K562 (cell line): ENCODE measurements around the gene NHLH1. TPM values are rescaled to one million over a fixed set of nuclear protein-coding genes. Genes with fewer than 3 reads are reported as not detected.

Source experiments
- ATAC-seq: fragments of 200-7000 bp; cut with Tn5 transposase; 3 replicates; pipeline ENCODE4 v1.9.1; 2020; ENCODE audit warnings: moderate library complexity
- BruUV-seq: library from RNA; stranded (reverse); fragments of 400-500 nt; replicated peaks from 2 replicates; lab custom pipeline; 2021; lab: Mats Ljungman, UMichigan
- CTCF ChIA-PET: fragments of 300-600 bp; formaldehyde crosslinking; extraction: SDS; loops from one replicate; lab custom pipeline; 2021; ENCODE audit warnings: low intra/inter-chr PET ratio; lab: Yijun Ruan, JAX
- POLR2A ChIA-PET: fragments of 300-600, 350-650 bp; sonication (Branson Sonifier 250); formaldehyde crosslinking; extraction: SDS; loops from one replicate; lab custom pipeline; 2021; ENCODE audit warnings: antibody characterized with exemption, inconsistent platforms; lab: Yijun Ruan, JAX
- DNase-seq, 4 experiments: peaks; one replicate each; pipeline versions ENCODE4 v3.0.0 to v3.0.0-alpha.2; 2011 to 2018; ENCODE audit warnings: low spot score in 3 of 4, mixed read lengths in 3 of 4; ENCODE audit errors: extremely low read depth in 1 of 4
- FAIRE-seq: peaks from 2 replicates; lab custom pipeline; 2011; peaks lifted over from hg19 to GRCh38; lab: Jason Lieb, UNC
- H2AFZ ChIP-seq: 2 replicates; pipeline ENCODE4 v1.6.0; 2011; ENCODE audit warnings: low read depth, low read length, control low read depth, inconsistent platforms
- H3K27ac ChIP-seq: fragments of 200-600 bp; 3 replicates; pipeline ENCODE4 v1.8.0; 2011; ENCODE audit warnings: low read depth, mild to moderate bottlenecking, control low read depth, inconsistent platforms, low read length, moderate library complexity, mixed read lengths; ENCODE audit errors: extremely low read depth
- H3K27me3 ChIP-seq, 2 experiments: fragments of 300-600 bp in 1 of 2; 2 replicates in 1 of 2; 3 replicates in 1 of 2; pipeline versions ENCODE4 v1.6.0 to v1.8.0; 2011; ENCODE audit warnings: inconsistent platforms in 2 of 2, low read length in 2 of 2, mild to moderate bottlenecking in 1 of 2, mixed read lengths in 1 of 2, moderate library complexity in 1 of 2; ENCODE audit not compliant: control insufficient read depth in 2 of 2, insufficient read depth in 2 of 2
- H3K36me3 ChIP-seq: fragments of 300-600 bp; 3 replicates; pipeline ENCODE4 v1.8.0; 2011; ENCODE audit warnings: mild to moderate bottlenecking, low read length, inconsistent platforms; ENCODE audit not compliant: control insufficient read depth, insufficient read depth
- H3K4me1 ChIP-seq, 2 experiments: fragments of 200-600 bp in 1 of 2; replicated peaks in 1 of 2; 2 replicates in 1 of 2; 3 replicates in 1 of 2; pipeline versions ENCODE4 v1.5.1 to v1.8.0; 2011; ENCODE audit warnings: inconsistent platforms in 2 of 2, low read length in 2 of 2, mild to moderate bottlenecking in 1 of 2, mixed read lengths in 1 of 2, moderate library complexity in 1 of 2; ENCODE audit not compliant: control insufficient read depth in 2 of 2, insufficient read depth in 2 of 2
- H3K4me2 ChIP-seq: 2 replicates; pipeline ENCODE4 v1.6.1; 2011; ENCODE audit warnings: low read length, control low read depth, inconsistent platforms, mixed read lengths; ENCODE audit not compliant: insufficient read depth
- H3K4me3 ChIP-seq: fragments of 200-600 bp; sonication (generic), shearing (Covaris generic); 2 replicates; pipeline ENCODE4 v1.5.1; 2016; ENCODE audit warnings: control low read depth, inconsistent platforms
- H3K79me2 ChIP-seq: fragments of 200-600 bp; 3 replicates; pipeline ENCODE4 v1.8.0; 2011; ENCODE audit warnings: low read length, inconsistent platforms; ENCODE audit not compliant: control insufficient read depth, insufficient read depth
- H3K9ac ChIP-seq, 2 experiments: 2 replicates each; pipeline versions ENCODE4 v1.6.0 to v1.6.1; 2011; ENCODE audit warnings: low read depth in 2 of 2, low read length in 2 of 2, control low read depth in 1 of 2, inconsistent platforms in 1 of 2, mild to moderate bottlenecking in 1 of 2, mixed read lengths in 1 of 2; ENCODE audit not compliant: insufficient read depth in 1 of 2
- H3K9me1 ChIP-seq: one replicate; pipeline ENCODE4 v1.6.0; 2011; ENCODE audit warnings: inconsistent platforms, mild to moderate bottlenecking, low read length, moderate library complexity; ENCODE audit not compliant: control insufficient read depth, insufficient read depth
- H3K9me3 ChIP-seq: replicated peaks from 2 replicates; pipeline ENCODE4 v1.5.1; 2011; ENCODE audit warnings: low read depth, low read length, inconsistent platforms; ENCODE audit not compliant: control insufficient read depth, insufficient read depth
- H4K20me1 ChIP-seq: replicated peaks from 2 replicates; pipeline ENCODE4 v1.6.1; 2011; ENCODE audit warnings: low read length, inconsistent platforms, mixed read lengths; ENCODE audit not compliant: control insufficient read depth, insufficient read depth
- BACH1 ChIP-seq: fragments of 200-800 bp; sonication (Bioruptor generic); IDR thresholded peaks from 2 replicates; pipeline ENCODE4 v1.6.1; 2016; ENCODE audit warnings: missing genetic modification characterization, missing compliant biosample characterization
- CTBP1 ChIP-seq: fragments of 450-650 bp; IDR thresholded peaks from 2 replicates; pipeline ENCODE4 v1.6.1; 2016; ENCODE audit warnings: borderline replicate concordance
- DPF2 ChIP-seq: fragments of 450-650 bp; IDR thresholded peaks from 2 replicates; pipeline ENCODE4 v1.6.1; 2016
- ELF4 ChIP-seq: fragments of 450-650 bp; formaldehyde crosslinking; IDR thresholded peaks from 2 replicates; pipeline ENCODE4 v1.4.0; 2022; ENCODE audit warnings: missing genetic modification characterization
- JUND ChIP-seq, 2 experiments: IDR thresholded peaks; 2 replicates in 1 of 2; 3 replicates in 1 of 2; pipeline ENCODE4 v1.6.1; 2011; ENCODE audit warnings: borderline replicate concordance in 2 of 2, low read depth in 2 of 2, low read length in 2 of 2, improper control_type of control experiment in 1 of 2, missing biosample characterization in 1 of 2, missing genetic modification characterization in 1 of 2, missing genetic modification reagents in 1 of 2
- NFE2 ChIP-seq: IDR thresholded peaks from 2 replicates; pipeline ENCODE4 v1.6.1; 2014; ENCODE audit warnings: antibody characterized with exemption, low read depth
- POLR2A ChIP-seq: fragments of 450-650 bp; conservative IDR thresholded peaks from 2 replicates; pipeline ENCODE4 v1.6.1; 2016
- PURB ChIP-seq: sonication (generic); formaldehyde crosslinking; IDR thresholded peaks from 2 replicates; pipeline ENCODE4 v1.9.0; 2021; ENCODE audit warnings: low read depth, mild to moderate bottlenecking, missing genetic modification reagents
- WGBS: fragments of 100-300 bp; shearing (Covaris generic); methylation state at CpG from one replicate; pipeline ENCODE4 v1.1.6; 2016; ENCODE audit warnings: low coverage, mixed read lengths; ENCODE audit not compliant: insufficient coverage; ENCODE audit errors: missing lambda C conversion rate; 5-methylcytosine and 5-hydroxymethylcytosine counted together
- in situ Hi-C: fragments of 300-500 bp; cut with MboI; formaldehyde crosslinking; loops from 4 replicates; pipeline ENCODE4 v1.15.0; 2018; ENCODE audit warnings: inconsistent platforms, mixed read lengths
- intact Hi-C: fragments of 100-400 bp; cut with micrococcal nuclease; formaldehyde crosslinking; loops from 2 replicates; pipeline ENCODE4 v1.14.2; 2022
- polyA plus RNA-seq, 8 experiments: library from polyadenylated mRNA; depleted of rRNA in 4 of 8; stranded (reverse) in 5 of 8; unstranded in 3 of 8; fragments of >200 nt; fragmentation: Nextera tagmentation in 2 of 8; fragmentation: Illumina TruSeq in 1 of 8; extraction: Ambion mirVana in 2 of 8; extraction: Trizol in 1 of 8; gene quantifications; 2 replicates each; pipeline versions ENCODE4 v1.2.1 to v1.2.3, GENCODE V29; 2011 to 2014; ENCODE audit warnings: inconsistent platforms in 1 of 8, missing spikeins in 1 of 8
- total RNA-seq, 7 experiments: library from RNA; depleted of rRNA in 6 of 7; stranded (reverse); fragments of >200 nt in 6 of 7; fragmentation: Illumina TruSeq in 2 of 7; extraction: Trizol in 2 of 7; gene quantifications; 2 replicates each; pipeline versions ENCODE4 v1.2.1 to v1.2.3, GENCODE V29; 2011 to 2021; ENCODE audit warnings: low replicate concordance in 1 of 7
- TF ChIP-seq, protein P1 (sequence below), 2 experiments: IDR thresholded peaks in 1 of 2; conservative IDR thresholded peaks in 1 of 2; 2 replicates each; pipeline ENCODE4 v1.6.1; 2016; ENCODE audit warnings: low read depth in 2 of 2, mild to moderate bottlenecking in 1 of 2, missing compliant biosample characterization in 1 of 2, missing genetic modification characterization in 1 of 2, moderate library complexity in 1 of 2

Gene NHLH1
- total and polyA plus RNA-seq, 9 of the 15 experiments (the other 6 are each of a cell fraction or from before 2014, with no cell fraction given), result 0.09 to 1.3 (median 0.35) TPM; not detected in 1

DNA sequence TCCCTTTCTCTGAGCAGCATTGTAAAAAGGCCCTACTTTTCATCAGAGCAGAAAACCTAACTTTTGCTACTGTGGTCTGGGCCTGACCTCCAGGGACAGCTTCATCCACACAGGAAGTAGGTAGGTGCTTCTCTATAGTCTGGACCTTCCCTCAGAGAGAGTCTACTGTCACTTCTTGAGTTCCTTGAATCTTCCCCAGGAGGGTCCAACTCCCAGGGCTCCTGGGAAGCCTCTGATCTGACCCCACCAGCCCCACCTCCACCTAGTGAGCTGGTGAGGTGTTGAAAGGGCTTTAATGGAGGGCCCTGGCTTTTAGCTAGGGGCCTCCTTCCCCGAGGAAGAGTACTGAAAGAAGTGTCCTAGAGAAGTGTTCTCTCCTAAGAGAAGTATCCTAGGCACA, 30.8 kb downstream of the NHLH1 start:
- ATAC-seq (no peak), DNase-seq (no peak), FAIRE-seq (no peak)
- Histone ChIP-seq H3K9me3 (no peaks in the 10 kb centered on the region), H3K9ac (no peak overlapping the region), H3K9me1 (no peaks in the 10 kb centered on the region), H2AFZ (peak overlapping the region; percentile 14; the same call in 1 of the 2 replicates), H3K27ac (no peak overlapping the region), H4K20me1 (0 out of 2 replicates have a peak, but pooled peaks cover 4% of the 10 kb centered on the region), H3K4me2 (no peak overlapping the region), H3K36me3 (no peaks in the 10 kb centered on the region), H3K4me1 (peaks cover 21 to 42% of the 10 kb centered on the region in 2 experiments; a peak in 4 of 5 replicates), H3K27me3 (peaks cover 0 to 14% of the 10 kb centered on the region in 2 experiments; a peak in 2 of 5 replicates), H3K79me2 (no peaks in the 10 kb centered on the region), H3K4me3 (no peak overlapping the region)
- intact Hi-C loops, result no loop called here
- no peak for TF ChIP-seq PURB (CRISPR knock-in tag)
- no peak for TF ChIP-seq ELF4
- in situ Hi-C loops, result no loop called here
- BruUV-seq, result no TSS peak
- POLR2A ChIA-PET, result interaction anchor here (1.2 to 1.5 kb wide), 2 partner anchors 18 to 194 kb away, joined by 3 to 5 read pairs; no protein-coding TSS in a partner anchor
- 22% methylated on average over 1 of the region's 1 CpG for WGBS
- CTCF ChIA-PET, result no interaction called here

DNA sequence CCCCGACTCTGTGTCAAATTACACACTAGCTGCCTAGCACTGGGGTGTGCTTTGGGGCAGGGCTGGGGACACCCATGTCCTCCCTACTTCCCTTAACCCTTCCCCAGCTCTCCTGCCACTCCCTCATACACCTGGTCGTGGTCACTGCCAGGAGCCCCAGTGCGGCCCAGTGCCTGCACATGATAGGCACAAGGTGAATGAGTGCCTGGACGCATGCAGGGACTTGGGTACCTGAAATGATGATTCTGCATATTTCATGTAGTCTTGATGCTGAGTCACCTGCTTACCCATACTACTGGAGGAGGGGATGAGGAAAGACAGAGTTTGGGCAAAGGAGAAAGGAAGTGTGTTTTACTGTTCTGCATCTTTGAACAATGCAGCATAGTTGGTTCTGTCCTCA, 32.0 kb downstream of the NHLH1 start:
- Histone ChIP-seq H3K27me3 (peaks cover 3 to 14% of the 10 kb centered on the region in 2 experiments; a peak in 2 of 5 replicates), H4K20me1 (0 out of 2 replicates have a peak, but pooled peaks cover 4% of the 10 kb centered on the region), H3K9ac (peak overlapping the region in 1 of 2 experiments; percentile 56; a peak in 1 of 4 replicates), H3K9me3 (no peaks in the 10 kb centered on the region), H3K79me2 (no peaks in the 10 kb centered on the region), H3K4me1 (peaks cover 21 to 48% of the 10 kb centered on the region in 2 experiments; a peak in 4 of 5 replicates), H3K36me3 (no peaks in the 10 kb centered on the region), H2AFZ (peak overlapping the region; percentile 40; the same call in 1 of the 2 replicates), H3K27ac (no peak overlapping the region), H3K4me3 (no peak overlapping the region), H3K9me1 (no peaks in the 10 kb centered on the region), H3K4me2 (no peak overlapping the region)
- POLR2A ChIA-PET, result interaction anchor here (0.6 to 1.5 kb wide), 2 partner anchors 20 to 296 kb away, joined by 3 to 5 read pairs; no protein-coding TSS in a partner anchor
- ATAC-seq, result peak; percentile 25
- intact Hi-C loops (no loop called here), in situ Hi-C loops (no loop called here)
- CTCF ChIA-PET, result no interaction called here
- DNase-seq, result peak in 2 of 4 experiments; percentile 40 to 51
- WGBS, result 52% methylated on average over 4 of the region's 4 CpGs
- BruUV-seq, result no TSS peak
- peak; percentile 60 for FAIRE-seq
- peak; percentile 58; the same call in 1 of the 2 replicates for TF ChIP-seq BACH1
- TF ChIP-seq DPF2, result peak; percentile 57; the same call in 1 of the 2 replicates
- TF ChIP-seq, protein P1, sequence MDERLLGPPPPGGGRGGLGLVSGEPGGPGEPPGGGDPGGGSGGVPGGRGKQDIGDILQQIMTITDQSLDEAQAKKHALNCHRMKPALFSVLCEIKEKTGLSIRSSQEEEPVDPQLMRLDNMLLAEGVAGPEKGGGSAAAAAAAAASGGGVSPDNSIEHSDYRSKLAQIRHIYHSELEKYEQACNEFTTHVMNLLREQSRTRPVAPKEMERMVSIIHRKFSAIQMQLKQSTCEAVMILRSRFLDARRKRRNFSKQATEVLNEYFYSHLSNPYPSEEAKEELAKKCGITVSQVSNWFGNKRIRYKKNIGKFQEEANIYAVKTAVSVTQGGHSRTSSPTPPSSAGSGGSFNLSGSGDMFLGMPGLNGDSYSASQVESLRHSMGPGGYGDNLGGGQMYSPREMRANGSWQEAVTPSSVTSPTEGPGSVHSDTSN (CRISPR knock-in tag; IDR thresholded peaks at IDR 0.05; ENCODE audit: low read depth), result no peak
- TF ChIP-seq, protein P1 (tag; conservative IDR thresholded peaks at IDR 0.05; ENCODE audit: low read depth), result no peak
- TF ChIP-seq JUND (IDR thresholded peaks at IDR 0.05; ENCODE audit: borderline replicate concordance, low read depth, low read length), result peak; percentile 46; the same call in 1 of the 2 replicates
- TF ChIP-seq JUND (tag; IDR thresholded peaks at IDR 0.05; ENCODE audit: borderline replicate concordance, low read depth, low read length), result peak; percentile 51; the same call in 1 of the 3 replicates
- TF ChIP-seq CTBP1, result peak; percentile 55; the same call in 1 of the 2 replicates
- peak; percentile 90 for TF ChIP-seq NFE2
- no peak for TF ChIP-seq POLR2A
